Chondrocyte (in vitro differentiated cells): ENCODE data around the gene ARID1A. TPM values are rescaled to one million over a fixed set of nuclear protein-coding genes. Genes with fewer than 3 reads are reported as not detected.

Experiments
- DNase-seq: peaks from one replicate; pipeline ENCODE4 v3.0.0; 2021; ENCODE audit warnings: mixed read lengths, low spot score
- H3K27ac Mint-ChIP-seq: one replicate; pipeline ENCODE4 v1.8.0; 2021; ENCODE audit warnings: mild to moderate bottlenecking, moderate library complexity, mixed read lengths; ENCODE audit not compliant: unreplicated experiment
- H3K27me3 Mint-ChIP-seq: 2 replicates; pipeline ENCODE4 v1.8.0; 2021; ENCODE audit warnings: low read depth, mixed read lengths
- H3K36me3 Mint-ChIP-seq: 2 replicates; pipeline ENCODE4 v1.8.0; 2021; ENCODE audit warnings: low read depth, mixed read lengths
- H3K4me1 Mint-ChIP-seq: 2 replicates; pipeline ENCODE4 v1.8.0; 2021; ENCODE audit warnings: low read depth, mild to moderate bottlenecking, mixed read lengths
- H3K4me3 Mint-ChIP-seq: one replicate; pipeline ENCODE4 v1.8.0; 2021; ENCODE audit warnings: mild to moderate bottlenecking, moderate library complexity, mixed read lengths; ENCODE audit not compliant: unreplicated experiment
- H3K9me3 Mint-ChIP-seq: 2 replicates; pipeline ENCODE4 v1.8.0; 2021; ENCODE audit warnings: low read depth, mixed read lengths
- total RNA-seq: library from RNA; stranded (reverse); gene quantifications from 3 replicates; pipeline ENCODE4 v1.2.1, GENCODE V29; 2021
- TF ChIP-seq, protein P1 (sequence below): fragments of 200-600 bp; sonication (generic); IDR thresholded peaks from 2 replicates; pipeline ENCODE4 v1.5.0; 2021; ENCODE audit warnings: antibody characterized with exemption, mild to moderate bottlenecking, moderate library complexity

ARID1A gene
- total RNA-seq, 1 donor from 2014 or later = 56.1 TPM

DNA sequence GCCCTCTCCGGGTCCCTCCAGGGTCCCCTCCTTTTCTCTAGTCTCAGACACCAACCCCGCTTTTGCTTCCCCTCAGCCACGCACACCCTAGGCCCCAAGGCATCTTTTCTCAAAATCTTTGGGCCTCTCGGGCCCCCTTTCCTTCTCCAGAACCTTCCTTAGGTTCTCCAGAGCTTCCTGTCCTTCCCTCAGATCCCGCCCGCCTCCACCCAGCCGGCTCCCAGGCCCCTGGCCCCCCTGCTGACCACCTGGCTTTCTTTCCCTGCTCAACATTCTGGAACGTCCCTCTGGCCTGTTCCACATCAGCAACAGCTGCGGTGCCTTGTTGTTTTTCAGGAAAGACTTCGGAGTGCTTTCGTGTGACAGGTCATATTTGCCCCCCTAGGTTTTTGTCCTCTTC lies 131.8 kb downstream of the ARID1A start:
- peaks cover 31% of the 10 kb centered on the region for H3K4me1 Mint-ChIP-seq
- TF ChIP-seq, protein P1, sequence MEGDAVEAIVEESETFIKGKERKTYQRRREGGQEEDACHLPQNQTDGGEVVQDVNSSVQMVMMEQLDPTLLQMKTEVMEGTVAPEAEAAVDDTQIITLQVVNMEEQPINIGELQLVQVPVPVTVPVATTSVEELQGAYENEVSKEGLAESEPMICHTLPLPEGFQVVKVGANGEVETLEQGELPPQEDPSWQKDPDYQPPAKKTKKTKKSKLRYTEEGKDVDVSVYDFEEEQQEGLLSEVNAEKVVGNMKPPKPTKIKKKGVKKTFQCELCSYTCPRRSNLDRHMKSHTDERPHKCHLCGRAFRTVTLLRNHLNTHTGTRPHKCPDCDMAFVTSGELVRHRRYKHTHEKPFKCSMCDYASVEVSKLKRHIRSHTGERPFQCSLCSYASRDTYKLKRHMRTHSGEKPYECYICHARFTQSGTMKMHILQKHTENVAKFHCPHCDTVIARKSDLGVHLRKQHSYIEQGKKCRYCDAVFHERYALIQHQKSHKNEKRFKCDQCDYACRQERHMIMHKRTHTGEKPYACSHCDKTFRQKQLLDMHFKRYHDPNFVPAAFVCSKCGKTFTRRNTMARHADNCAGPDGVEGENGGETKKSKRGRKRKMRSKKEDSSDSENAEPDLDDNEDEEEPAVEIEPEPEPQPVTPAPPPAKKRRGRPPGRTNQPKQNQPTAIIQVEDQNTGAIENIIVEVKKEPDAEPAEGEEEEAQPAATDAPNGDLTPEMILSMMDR = no peak
- H3K27ac Mint-ChIP-seq = peak overlapping the region; percentile 78
- H3K36me3 Mint-ChIP-seq = peaks cover 4% of the 10 kb centered on the region
- no peak for DNase-seq
- no peaks in the 10 kb centered on the region for H3K27me3 Mint-ChIP-seq
- H3K9me3 Mint-ChIP-seq = no peaks in the 10 kb centered on the region
- H3K4me3 Mint-ChIP-seq = peak overlapping the region; percentile 87

DNA sequence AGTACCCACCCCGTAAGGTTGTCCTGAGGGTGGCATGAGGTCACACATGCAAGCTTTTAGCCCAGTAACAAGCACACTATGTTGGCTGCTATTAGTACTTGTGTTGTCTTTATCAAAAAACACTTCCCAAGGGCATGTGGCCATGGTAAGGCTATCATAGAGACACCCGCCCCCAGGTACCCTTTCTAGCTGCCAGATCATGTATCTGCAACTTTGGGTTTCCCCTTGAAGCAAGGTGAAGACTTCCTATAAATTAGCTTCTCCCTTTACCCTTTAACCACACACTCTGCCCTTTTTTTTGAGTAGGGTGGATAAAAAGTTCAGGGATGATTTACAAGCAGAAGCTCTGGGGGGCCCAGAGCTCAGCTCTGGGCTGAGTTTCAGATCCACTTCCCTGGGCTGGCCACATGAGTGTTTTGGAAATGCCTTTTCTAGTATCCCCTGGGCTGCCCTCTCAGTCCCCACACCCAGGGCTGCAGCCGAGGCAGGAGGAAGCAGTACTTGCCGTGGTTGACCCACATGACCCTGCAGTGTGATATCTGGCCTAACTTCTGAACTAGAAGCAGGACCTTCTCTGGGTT lies 132.7 kb downstream of the ARID1A start:
- Mint-ChIP-seq H3K27ac (no peak overlapping the region), H3K36me3 (peaks cover 10% of the 10 kb centered on the region), H3K4me1 (peaks cover 31% of the 10 kb centered on the region), H3K4me3 (no peak overlapping the region), H3K27me3 (no peaks in the 10 kb centered on the region), H3K9me3 (no peaks in the 10 kb centered on the region)
- TF ChIP-seq, protein P1 = no peak
- DNase-seq = no peak

DNA sequence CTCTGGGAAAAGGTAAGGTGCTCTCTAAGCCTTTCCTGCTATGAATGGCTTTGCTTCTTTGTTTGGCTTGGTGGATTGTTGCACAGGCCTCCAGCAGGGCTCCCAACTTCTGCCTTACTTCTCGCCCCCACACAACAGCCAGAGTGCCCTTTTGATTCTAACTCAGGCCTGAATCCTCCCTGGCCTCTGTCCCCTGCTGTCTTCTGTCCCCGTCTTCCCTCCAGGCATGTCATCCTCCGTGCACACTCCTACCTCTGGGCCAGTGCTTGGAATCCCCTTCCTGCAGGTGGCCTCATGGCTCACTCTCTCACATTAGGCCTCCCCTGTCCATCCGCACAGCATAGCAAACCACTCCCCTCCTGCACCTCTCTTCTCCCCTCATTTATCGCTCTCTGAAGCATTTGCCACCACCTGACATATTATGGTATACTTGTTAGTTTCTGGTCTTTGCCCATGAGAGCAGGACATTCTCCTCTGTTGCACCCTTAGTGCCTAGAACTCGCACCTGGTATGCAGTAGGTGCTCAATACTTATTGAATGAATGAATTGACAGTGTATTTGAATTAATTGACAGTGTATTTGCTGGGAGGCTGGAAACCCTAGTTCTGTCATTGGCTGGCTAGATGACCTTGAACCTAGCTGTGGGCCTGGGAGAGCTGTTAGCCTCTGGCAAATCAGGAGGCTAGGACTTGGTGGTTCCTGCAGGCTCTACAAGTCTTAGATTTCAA lies 133.5 kb downstream of the ARID1A start:
- H3K27me3 Mint-ChIP-seq = no peaks in the 10 kb centered on the region
- DNase-seq = no peak
- no peaks in the 10 kb centered on the region for H3K9me3 Mint-ChIP-seq
- TF ChIP-seq, protein P1 = no peak
- H3K4me3 Mint-ChIP-seq = no peak overlapping the region
- H3K27ac Mint-ChIP-seq = no peak overlapping the region
- H3K36me3 Mint-ChIP-seq = peaks cover 15% of the 10 kb centered on the region
- peaks cover 31% of the 10 kb centered on the region for H3K4me1 Mint-ChIP-seq

DNA sequence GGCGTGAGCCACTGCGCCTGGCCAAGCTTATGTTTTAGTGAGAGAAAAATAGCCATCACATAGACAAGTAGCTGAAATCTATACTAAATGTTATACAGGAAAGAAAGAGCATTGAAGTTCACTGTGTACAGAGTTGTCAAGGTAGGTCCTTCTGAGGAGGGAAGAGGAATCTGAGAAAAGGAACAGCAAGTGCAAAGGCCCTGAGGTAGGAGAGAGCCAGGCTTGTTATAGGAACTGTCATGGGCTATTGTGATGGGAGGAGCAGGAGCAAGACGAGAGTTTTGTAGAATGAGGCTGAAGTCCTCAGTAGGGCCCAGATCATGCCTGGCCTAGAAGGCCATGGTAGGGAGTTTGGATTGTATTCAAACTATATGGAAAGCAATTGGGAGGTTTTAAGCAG lies 135.2 kb downstream of the ARID1A start:
- DNase-seq = no peak
- TF ChIP-seq, protein P1 = no peak

More for the DNA sequence above, 135.2 kb downstream of the ARID1A start:
- Mint-ChIP-seq H3K9me3 (no peaks in the 10 kb centered on the region), H3K27ac (no peak overlapping the region), H3K4me3 (no peak overlapping the region), H3K36me3 (peaks cover 24% of the 10 kb centered on the region), H3K4me1 (peaks cover 27% of the 10 kb centered on the region), H3K27me3 (no peaks in the 10 kb centered on the region)

Other genes with a start within 250 kb of the ARID1A start
- gene HMGN2, start 223.6 kb upstream of the ARID1A start, total RNA-seq = 241 to 314 TPM (median 245 TPM) in 3 replicates
- 3.6 to 6.3 TPM (median 4.4 TPM) in 3 replicates for gene RPS6KA1, start 166.3 kb upstream of the ARID1A start, total RNA-seq
- 11.2 to 15.8 TPM (median 12.4 TPM) in 3 replicates for gene PIGV, start 91.9 kb downstream of the ARID1A start, total RNA-seq
- gene ZDHHC18, start 130.7 kb downstream of the ARID1A start, total RNA-seq = 20.2 to 27.8 TPM (median 25.5 TPM) in 3 replicates
- not detected in 3 replicates for gene SFN, start 167.1 kb downstream of the ARID1A start, total RNA-seq
- gene GPN2, start 194.3 kb downstream of the ARID1A start, total RNA-seq = 19.8 to 22.0 TPM (median 21.7 TPM) in 3 replicates
- gene GPATCH3, start 204.5 kb downstream of the ARID1A start, total RNA-seq = 13.7 to 14.1 TPM (median 13.7 TPM) in 3 replicates
- not detected in 3 replicates for gene NR0B2, start 218.0 kb downstream of the ARID1A start, total RNA-seq
- gene NUDC, start 225.7 kb downstream of the ARID1A start, total RNA-seq = 44.4 to 53.7 TPM (median 45.8 TPM) in 3 replicates